ENCODE data around the gene RNASE13.

Gene RNASE13

GRCh38 chr14:21069388-21070082 lies 34.9 kb upstream of the RNASE13 start:
- H3K36me3 ChIP-seq (ENCODE audit: insufficient read depth, low read length) = peaks cover 11% of the 10 kb centered on the region
- peak overlapping the region; percentile 96 for H3K4me3 ChIP-seq
- no peak overlapping the region for H3K27ac ChIP-seq
- H3K9me3 ChIP-seq (ENCODE audit: low read depth, low read length) = no peaks in the 10 kb centered on the region
- no peak for TF ChIP-seq EZH2 (IDR thresholded peaks at IDR 0.05)
- TF ChIP-seq FOXP2 (optimal IDR thresholded peaks at IDR 0.05; ENCODE audit: control extremely low read depth, extremely low read length, insufficient read depth) = no peak
- TF ChIP-seq POLR2AphosphoS5 (IDR thresholded peaks at IDR 0.05; ENCODE audit: borderline replicate concordance, low read depth, low read length) = no peak
- DNase-seq (ENCODE audit: low read depth, low spot score) = no peak
- H3K9ac ChIP-seq (ENCODE audit: insufficient read length) = peak overlapping the region; percentile 90

- no peak for DNase-seq (ENCODE audit: low read depth, low spot score)
- Histone ChIP-seq H3K9me3 (ENCODE audit: low read depth, low read length) (no peaks in the 10 kb centered on the region), H3K9ac (ENCODE audit: insufficient read length) (no peak overlapping the region), H3K27ac (no peak overlapping the region), H3K36me3 (ENCODE audit: insufficient read depth, low read length) (peaks cover 10% of the 10 kb centered on the region), H3K4me3 (peak overlapping the region; percentile 96; the same call in 1 of the 2 replicates)
- TF ChIP-seq FOXP2 (optimal IDR thresholded peaks at IDR 0.05; ENCODE audit: control extremely low read depth, extremely low read length, insufficient read depth) (no peak), POLR2AphosphoS5 (IDR thresholded peaks at IDR 0.05; ENCODE audit: borderline replicate concordance, low read depth, low read length) (no peak), EZH2 (IDR thresholded peaks at IDR 0.05) (no peak)
Observed at GRCh38 chr14:21068521-21069387, 34.1 kb upstream of the RNASE13 start.

- no peaks in the 10 kb centered on the region for H3K36me3 ChIP-seq (ENCODE audit: insufficient read depth, low read length)
- TF ChIP-seq FOXP2 (optimal IDR thresholded peaks at IDR 0.05; ENCODE audit: control extremely low read depth, extremely low read length, insufficient read depth) = no peak
- TF ChIP-seq POLR2AphosphoS5 (IDR thresholded peaks at IDR 0.05; ENCODE audit: borderline replicate concordance, low read depth, low read length) = no peak
- no peak for TF ChIP-seq EZH2 (IDR thresholded peaks at IDR 0.05)
- H3K27ac ChIP-seq = 0 out of 2 replicates have a peak overlapping the region, but pooled peaks have one; percentile 3
- no peak overlapping the region for H3K4me3 ChIP-seq
- no peak for DNase-seq (ENCODE audit: low read depth, low spot score)
- no peaks in the 10 kb centered on the region for H3K9me3 ChIP-seq (ENCODE audit: low read depth, low read length)
- no peak overlapping the region for H3K9ac ChIP-seq (ENCODE audit: insufficient read length)
Observed at GRCh38 chr14:21066882-21067502, 32.4 kb upstream of the RNASE13 start.

DNA sequence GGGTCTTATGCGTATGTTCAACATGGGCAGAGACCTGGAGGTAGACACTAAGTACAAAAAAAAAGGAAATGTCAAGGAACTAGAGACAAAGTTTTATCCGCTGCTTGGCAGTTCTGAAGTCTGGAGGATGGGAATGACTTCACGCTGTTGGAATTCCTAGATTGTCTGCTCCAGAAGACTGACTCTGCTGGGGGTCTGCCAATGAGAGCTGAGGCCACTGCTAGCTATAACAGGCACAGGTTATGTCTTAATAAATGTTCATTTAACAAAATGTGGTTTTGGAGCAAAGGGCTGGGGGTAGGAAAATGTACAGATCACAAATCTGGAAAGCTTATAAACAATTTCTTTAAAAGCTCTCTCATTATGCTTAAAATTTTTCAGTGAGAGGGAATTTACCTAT lies 28.9 kb upstream of the RNASE13 start:
- H3K36me3 ChIP-seq (ENCODE audit: insufficient read depth, low read length) = no peaks in the 10 kb centered on the region
- no peak overlapping the region for H3K4me3 ChIP-seq
- H3K9ac ChIP-seq (ENCODE audit: insufficient read length) = no peak overlapping the region
- no peak overlapping the region for H3K27ac ChIP-seq
- no peaks in the 10 kb centered on the region for H3K9me3 ChIP-seq (ENCODE audit: low read depth, low read length)
- TF ChIP-seq POLR2AphosphoS5 (IDR thresholded peaks at IDR 0.05; ENCODE audit: borderline replicate concordance, low read depth, low read length) (no peak), EZH2 (IDR thresholded peaks at IDR 0.05) (no peak), FOXP2 (optimal IDR thresholded peaks at IDR 0.05; ENCODE audit: control extremely low read depth, extremely low read length, insufficient read depth) (no peak)
- DNase-seq (ENCODE audit: low read depth, low spot score) = no peak

- DNase-seq (ENCODE audit: low read depth, low spot score) = no peak
- no peak overlapping the region; the same call in 1 of the 2 replicates for H3K27ac ChIP-seq
- no peak overlapping the region for H3K9ac ChIP-seq (ENCODE audit: insufficient read length)
- H3K4me3 ChIP-seq = no peak overlapping the region
- TF ChIP-seq POLR2AphosphoS5 (IDR thresholded peaks at IDR 0.05; ENCODE audit: borderline replicate concordance, low read depth, low read length) = no peak
- TF ChIP-seq FOXP2 (optimal IDR thresholded peaks at IDR 0.05; ENCODE audit: control extremely low read depth, extremely low read length, insufficient read depth) = no peak
- TF ChIP-seq EZH2 (IDR thresholded peaks at IDR 0.05) = no peak
- H3K9me3 ChIP-seq (ENCODE audit: low read depth, low read length) = no peaks in the 10 kb centered on the region
- H3K36me3 ChIP-seq (ENCODE audit: insufficient read depth, low read length) = no peaks in the 10 kb centered on the region
Observed at GRCh38 chr14:21061347-21061668, 26.7 kb upstream of the RNASE13 start.

- H3K4me3 ChIP-seq = no peak overlapping the region
- TF ChIP-seq FOXP2 (optimal IDR thresholded peaks at IDR 0.05; ENCODE audit: control extremely low read depth, extremely low read length, insufficient read depth) (no peak), EZH2 (IDR thresholded peaks at IDR 0.05) (no peak), POLR2AphosphoS5 (IDR thresholded peaks at IDR 0.05; ENCODE audit: borderline replicate concordance, low read depth, low read length) (no peak)
- DNase-seq (ENCODE audit: low read depth, low spot score) = no peak
- no peaks in the 10 kb centered on the region for H3K9me3 ChIP-seq (ENCODE audit: low read depth, low read length)
- H3K36me3 ChIP-seq (ENCODE audit: insufficient read depth, low read length) = no peaks in the 10 kb centered on the region
- H3K27ac ChIP-seq = no peak overlapping the region
- H3K9ac ChIP-seq (ENCODE audit: insufficient read length) = no peak overlapping the region
Observed at GRCh38 chr14:21060614-21061346, 26.2 kb upstream of the RNASE13 start.

GRCh38 chr14:21059842-21060613 lies 25.4 kb upstream of the RNASE13 start:
- no peak for DNase-seq (ENCODE audit: low read depth, low spot score)
- TF ChIP-seq FOXP2 (optimal IDR thresholded peaks at IDR 0.05; ENCODE audit: control extremely low read depth, extremely low read length, insufficient read depth) (no peak), EZH2 (IDR thresholded peaks at IDR 0.05) (no peak), POLR2AphosphoS5 (IDR thresholded peaks at IDR 0.05; ENCODE audit: borderline replicate concordance, low read depth, low read length) (no peak)
- Histone ChIP-seq H3K27ac (no peak overlapping the region), H3K36me3 (ENCODE audit: insufficient read depth, low read length) (no peaks in the 10 kb centered on the region), H3K4me3 (no peak overlapping the region), H3K9me3 (ENCODE audit: low read depth, low read length) (no peaks in the 10 kb centered on the region), H3K9ac (ENCODE audit: insufficient read length) (no peak overlapping the region)

Measured in SK-N-MC (cell line).